AML-193 (cell line): ENCODE results near the gene GOLPH3.
"Not testable (repeated sequence)": the region's sequence is repeated elsewhere in the genome, so short reads cannot be mapped to it uniquely, and the experiment has no call there.

Source experiments
- DNase-seq, 2 experiments: peaks; one replicate each; lab custom pipeline; 2025; lab: John Stamatoyannopoulos, UW

Gene GOLPH3

DNA sequence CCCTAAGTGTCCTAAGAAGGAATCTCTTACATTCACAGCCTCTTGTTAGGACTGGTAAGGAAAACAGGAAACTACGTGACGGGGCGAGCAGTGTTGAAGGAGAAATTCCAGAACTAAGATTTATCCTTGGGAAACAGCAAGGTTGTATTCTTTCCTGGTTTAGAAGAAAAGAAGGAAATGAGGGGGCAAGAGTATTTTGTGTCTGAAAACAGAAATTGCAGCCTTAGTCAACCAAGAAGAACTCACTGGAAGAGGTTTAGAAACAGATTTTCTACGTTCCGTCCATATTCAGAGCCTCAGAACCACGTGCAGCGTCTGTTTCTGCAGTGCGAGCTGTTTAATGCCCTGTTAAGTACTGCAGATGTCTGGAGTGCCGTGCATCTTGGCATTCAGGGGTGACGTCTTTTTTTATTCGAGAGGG, 75.2 kb downstream of the GOLPH3 start:
- DNase-seq: no peak

DNA sequence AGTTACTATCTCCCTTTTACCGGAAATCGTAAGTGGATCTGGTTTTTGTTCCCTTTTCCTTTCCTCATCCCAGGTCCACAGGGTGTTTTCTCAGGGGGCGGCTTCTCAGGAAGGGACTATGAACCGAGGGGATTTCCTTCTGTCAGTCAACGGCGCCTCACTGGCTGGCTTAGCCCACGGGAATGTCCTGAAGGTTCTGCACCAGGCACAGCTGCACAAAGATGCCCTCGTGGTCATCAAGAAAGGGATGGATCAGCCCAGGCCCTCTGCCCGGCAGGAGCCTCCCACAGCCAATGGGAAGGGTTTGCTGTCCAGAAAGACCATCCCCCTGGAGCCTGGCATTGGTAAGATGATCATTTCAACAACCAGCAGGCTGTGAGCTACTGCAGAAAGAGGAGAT, 75.8 kb downstream of the GOLPH3 start:
- DNase-seq: no peak

DNA sequence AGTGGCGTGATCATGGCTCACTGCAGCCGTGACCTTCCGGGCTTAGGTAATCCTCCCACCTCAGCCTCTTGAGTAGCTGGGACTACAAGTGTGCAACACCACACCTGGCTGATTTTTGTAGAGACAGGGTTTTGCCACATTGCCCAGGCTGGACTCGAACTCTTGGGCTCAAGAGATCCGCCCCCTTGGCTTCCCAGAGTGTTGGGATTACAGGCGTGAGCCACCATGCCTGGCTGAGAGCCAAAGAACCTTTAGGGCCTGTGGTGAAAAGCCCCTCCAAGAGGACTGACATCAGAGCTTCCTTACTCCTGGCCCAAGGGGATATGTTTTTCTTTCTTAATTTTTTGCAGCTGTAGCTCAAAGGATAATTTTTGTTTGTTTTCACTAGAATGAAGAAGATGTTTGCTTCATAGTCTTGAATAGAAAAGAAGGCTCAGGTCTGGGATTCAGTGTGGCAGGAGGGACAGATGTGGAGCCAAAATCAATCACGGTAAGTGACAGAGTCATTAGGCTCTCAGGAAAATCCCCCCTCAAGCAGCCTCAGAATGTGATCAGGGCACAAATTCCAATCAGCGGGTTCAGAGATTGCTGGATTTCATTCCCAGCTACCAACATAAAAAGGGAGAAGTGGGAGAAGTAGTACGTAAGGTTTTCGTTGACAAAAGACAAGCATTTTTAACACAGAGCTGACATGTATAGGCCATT, 77.1 kb downstream of the GOLPH3 start:
- DNase-seq: no peak

DNA sequence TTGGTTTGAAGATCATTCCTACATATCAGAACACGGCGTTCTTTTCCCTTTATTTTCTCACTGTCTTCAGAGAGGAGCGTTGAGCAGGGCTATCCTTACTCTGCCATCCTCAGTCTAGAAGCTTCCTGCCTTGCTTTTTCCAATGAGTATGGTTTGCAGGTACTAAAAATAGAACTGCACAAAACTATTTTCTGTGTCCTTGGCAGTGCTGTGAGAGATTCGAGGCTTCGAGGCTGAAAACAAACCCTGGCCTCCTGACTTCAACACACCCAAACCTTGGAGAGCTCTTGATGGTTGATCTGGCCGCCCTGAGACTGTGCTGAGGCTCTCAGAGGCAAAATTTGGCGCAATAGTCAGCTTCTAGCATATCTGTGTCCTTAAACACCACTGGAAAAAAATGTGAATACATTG, 78.9 kb downstream of the GOLPH3 start:
- no peak for DNase-seq

DNA sequence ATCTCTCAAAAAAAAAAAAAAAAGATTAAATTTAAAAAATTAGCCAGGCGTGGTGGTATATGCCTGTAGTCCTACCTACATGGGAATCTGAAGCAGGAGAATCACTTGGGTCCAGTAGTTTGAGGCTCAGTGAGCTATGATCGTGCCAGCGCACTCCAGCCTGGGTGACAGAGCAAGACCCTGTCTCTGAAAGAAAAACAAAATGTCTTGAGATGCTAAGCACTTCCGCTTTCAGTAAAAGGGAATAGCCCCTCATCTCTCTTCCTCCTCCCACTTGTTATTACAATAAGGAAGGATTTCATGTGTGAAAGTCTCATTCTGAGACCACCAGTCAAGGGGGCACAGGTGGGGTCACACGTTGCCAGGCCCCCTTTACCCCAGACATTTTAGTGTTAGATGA, 79.4 kb downstream of the GOLPH3 start:
- no peak for DNase-seq

DNA sequence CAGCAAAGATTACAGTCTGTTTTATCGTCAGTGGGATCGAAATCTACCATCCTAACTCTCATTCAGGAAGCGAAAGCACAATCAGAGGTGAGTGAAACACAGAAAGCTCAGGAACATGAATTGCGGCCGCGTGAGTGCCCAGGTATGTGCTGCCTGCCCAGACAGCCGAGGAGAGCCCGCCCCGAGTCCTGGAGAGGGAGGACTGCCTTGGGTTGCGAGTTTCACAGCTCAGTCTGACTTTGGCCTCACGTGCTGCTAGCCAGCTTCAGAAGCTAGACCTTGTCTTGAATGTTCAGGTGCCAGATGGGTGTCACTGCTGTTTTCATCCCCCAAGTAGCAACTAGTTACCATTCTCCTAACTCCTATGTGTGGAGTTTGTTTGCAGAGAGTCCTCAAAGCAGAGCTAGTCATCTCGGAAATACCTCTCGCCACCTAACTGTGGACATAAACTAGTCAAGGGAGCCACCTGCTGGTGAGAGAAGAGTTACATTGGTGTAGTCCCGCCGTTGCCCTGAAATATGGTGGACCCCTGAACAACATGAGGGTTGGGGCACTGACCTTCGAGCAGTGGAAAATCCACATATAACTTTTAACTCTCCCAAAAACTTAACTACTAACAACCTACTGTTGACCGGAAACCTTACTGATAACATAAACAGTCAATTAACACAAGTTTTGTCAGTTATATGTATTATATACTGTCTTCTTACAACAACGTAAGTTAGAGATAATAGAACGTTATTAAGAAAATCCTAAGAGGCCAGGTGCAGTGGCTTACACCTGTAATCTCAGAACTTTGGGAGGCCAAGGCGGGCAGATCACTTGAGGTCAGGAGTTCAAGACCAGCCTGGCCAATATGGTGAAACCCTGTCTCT, 80.9 kb downstream of the GOLPH3 start:
- DNase-seq: peak; percentile 62

DNA sequence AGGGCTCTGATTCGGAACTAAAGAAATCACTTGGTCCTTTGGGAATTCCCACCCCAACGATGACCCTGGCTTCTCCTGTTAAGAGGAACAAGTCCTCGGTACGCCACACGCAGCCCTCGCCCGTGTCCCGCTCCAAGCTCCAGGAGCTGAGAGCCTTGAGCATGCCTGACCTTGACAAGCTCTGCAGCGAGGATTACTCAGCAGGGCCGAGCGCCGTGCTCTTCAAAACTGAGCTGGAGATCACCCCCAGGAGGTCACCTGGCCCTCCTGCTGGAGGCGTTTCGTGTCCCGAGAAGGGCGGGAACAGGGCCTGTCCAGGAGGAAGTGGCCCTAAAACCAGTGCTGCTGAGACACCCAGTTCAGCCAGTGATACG, 83.4 kb downstream of the GOLPH3 start:
- no peak for DNase-seq

DNA sequence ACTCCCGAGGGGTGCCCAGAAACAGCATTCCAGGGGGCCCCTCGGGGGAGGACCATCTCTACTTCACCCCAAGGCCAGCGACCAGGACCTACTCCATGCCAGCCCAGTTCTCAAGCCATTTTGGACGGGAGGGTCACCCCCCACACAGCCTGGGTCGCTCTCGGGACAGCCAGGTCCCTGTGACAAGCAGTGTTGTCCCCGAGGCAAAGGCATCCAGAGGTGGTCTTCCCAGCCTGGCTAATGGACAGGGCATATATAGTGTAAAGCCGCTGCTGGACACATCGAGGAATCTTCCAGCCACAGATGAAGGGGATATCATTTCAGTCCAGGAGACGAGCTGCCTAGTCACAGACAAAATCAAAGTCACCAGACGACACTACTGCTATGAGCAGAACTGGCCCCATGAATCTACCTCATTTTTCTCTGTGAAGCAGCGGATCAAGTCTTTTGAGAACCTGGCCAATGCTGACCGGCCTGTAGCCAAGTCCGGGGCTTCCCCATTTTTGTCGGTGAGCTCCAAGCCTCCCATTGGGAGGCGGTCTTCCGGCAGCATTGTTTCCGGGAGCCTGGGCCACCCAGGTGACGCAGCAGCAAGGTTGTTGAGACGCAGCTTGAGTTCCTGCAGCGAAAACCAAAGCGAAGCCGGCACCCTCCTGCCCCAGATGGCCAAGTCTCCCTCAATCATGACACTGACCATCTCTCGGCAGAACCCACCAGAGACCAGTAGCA, 83.9 kb downstream of the GOLPH3 start:
- DNase-seq: no peak

DNA sequence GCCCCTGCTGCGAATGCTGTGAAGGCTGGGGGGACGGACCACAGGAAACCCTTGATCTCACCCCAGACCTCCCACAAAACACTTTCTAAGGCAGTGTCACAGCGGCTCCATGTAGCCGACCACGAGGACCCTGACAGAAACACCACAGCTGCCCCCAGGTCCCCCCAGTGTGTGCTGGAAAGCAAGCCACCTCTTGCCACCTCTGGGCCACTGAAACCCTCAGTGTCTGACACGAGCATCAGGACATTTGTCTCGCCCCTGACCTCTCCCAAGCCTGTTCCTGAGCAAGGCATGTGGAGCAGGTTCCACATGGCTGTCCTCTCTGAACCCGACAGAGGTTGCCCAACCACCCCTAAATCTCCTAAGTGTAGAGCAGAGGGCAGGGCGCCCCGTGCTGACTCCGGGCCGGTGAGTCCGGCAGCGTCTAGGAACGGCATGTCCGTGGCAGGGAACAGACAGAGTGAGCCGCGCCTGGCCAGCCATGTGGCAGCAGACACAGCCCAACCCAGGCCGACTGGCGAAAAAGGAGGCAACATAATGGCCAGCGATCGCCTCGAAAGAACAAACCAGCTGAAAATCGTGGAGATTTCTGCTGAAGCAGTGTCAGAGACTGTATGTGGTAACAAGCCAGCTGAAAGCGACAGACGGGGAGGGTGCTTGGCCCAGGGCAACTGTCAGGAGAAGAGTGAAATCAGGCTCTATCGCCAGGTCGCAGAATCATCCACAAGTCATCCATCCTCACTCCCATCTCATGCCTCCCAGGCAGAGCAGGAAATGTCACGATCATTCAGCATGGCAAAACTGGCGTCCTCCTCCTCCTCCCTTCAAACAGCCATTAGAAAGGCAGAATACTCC, 84.7 kb downstream of the GOLPH3 start:
- DNase-seq: no peak

DNA sequence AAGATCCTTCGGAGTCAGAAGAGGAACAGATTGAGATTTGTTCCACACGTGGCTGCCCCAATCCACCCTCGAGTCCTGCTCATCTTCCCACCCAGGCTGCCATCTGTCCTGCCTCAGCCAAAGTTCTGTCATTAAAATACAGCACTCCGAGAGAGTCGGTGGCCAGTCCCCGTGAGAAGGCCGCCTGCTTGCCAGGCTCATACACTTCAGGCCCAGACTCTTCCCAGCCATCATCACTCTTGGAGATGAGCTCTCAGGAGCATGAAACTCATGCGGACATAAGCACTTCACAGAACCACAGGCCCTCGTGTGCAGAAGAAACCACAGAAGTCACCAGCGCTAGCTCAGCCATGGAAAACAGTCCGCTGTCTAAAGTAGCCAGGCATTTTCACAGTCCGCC, 85.9 kb downstream of the GOLPH3 start:
- no peak for DNase-seq

DNA sequence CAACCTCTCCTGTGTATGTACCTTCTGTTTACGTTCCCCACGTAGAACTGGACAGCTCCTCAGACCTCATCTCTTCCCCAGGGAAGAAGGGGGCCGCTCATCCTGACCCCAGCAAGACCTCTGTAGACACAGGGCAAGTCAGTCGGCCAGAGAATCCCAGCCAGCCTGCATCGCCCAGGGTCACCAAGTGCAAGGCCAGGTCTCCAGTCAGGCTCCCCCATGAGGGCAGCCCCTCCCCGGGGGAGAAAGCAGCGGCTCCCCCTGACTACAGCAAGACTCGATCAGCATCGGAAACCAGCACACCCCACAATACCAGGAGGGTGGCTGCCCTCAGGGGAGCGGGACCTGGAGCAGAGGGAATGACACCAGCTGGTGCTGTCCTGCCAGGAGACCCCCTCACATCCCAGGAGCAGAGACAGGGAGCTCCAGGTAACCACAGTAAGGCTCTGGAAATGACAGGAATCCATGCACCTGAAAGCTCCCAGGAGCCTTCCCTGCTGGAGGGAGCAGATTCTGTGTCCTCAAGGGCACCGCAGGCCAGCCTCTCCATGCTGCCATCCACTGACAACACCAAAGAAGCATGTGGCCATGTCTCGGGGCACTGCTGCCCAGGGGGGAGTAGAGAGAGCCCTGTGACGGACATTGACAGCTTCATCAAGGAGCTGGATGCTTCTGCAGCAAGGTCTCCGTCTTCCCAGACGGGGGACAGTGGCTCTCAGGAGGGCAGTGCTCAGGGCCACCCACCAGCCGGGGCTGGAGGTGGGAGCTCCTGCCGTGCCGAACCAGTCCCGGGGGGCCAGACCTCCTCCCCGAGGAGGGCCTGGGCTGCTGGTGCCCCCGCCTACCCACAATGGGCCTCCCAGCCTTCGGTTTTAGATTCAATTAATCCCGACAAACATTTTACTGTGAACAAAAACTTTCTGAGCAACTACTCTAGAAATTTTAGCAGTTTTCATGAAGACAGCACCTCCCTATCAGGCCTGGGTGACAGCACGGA, 86.7 kb downstream of the GOLPH3 start:
- DNase-seq: no peak

DNA sequence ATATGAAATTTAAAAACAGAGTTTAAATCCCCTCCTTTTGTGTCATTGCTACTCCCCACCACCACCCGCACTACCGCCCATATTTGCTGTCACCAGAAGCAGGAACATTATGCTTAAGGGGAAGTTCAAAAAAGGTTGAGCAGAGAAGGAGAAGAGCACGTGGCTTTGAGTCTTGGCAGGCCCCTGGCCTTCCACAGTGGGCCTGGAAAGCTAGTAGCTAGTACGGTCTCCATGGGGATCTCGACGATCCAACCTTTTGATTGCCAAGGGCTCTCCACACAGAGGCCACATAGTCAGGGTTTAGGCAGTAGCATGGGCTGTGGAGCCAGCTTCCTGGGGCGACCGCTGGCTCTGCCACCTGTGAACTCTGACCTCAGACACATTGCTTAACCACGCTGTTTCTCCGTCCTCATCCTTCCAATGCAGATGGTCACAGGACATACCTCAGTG, 90.1 kb downstream of the GOLPH3 start:
- DNase-seq: no peak

DNA sequence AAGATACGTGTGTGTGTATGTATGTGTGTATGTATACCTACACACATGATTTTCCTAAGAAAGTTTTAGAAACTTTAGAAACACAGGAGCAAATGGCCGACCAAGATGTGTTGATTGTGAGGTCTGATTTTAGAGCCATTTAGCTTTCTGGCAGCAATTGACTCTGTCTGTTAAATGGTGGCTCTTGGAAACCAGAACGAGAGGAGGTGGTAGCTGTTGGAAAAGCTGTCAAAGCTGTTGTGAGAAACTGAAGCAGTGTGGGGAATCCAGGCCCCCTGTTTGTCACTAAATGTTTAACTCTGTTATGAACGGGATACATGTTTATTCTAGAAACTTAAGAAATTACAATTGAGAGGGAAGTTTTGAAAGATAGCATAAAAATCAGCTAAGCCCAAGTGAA, 91.4 kb downstream of the GOLPH3 start:
- no peak for DNase-seq

DNA sequence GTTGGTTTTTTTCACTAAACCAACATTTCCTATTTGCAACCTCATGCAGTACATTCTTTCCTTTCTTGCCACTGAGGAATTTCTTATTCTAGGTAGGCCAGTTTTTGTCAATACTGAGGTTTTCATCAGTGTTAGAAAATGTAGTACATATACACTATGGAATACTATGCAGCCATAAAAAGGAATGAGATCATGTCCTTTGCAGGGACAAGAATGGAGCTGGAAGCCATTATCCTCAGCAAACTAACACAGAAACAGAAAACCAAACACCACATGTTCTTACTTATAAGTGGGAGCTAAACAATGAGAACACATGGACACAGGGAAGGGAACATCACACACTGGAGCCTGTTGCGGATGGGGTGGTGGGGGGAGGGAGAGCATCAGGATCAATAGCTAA, 93.6 kb downstream of the GOLPH3 start:
- not testable (repeated sequence) for DNase-seq

DNA sequence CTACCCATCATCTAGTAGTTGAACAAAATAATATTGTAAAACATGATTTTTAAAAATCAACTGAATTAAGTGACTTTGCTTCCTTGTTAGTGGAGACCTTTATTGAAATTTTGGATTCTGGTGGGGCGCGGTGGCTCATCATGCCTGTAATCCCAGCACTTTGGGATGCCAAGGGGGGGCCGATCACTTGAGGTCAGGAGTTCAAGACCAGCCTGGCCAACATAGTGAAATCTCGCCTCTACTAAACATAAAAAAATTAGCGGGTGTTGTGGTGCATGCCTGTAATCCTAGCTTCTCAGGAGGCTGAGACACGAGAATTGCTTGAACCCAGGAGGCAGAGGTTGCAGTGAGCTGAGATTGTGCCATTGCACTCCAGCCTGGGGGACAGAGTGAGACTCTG, 95.3 kb downstream of the GOLPH3 start:
- DNase-seq: not testable (repeated sequence)

DNA sequence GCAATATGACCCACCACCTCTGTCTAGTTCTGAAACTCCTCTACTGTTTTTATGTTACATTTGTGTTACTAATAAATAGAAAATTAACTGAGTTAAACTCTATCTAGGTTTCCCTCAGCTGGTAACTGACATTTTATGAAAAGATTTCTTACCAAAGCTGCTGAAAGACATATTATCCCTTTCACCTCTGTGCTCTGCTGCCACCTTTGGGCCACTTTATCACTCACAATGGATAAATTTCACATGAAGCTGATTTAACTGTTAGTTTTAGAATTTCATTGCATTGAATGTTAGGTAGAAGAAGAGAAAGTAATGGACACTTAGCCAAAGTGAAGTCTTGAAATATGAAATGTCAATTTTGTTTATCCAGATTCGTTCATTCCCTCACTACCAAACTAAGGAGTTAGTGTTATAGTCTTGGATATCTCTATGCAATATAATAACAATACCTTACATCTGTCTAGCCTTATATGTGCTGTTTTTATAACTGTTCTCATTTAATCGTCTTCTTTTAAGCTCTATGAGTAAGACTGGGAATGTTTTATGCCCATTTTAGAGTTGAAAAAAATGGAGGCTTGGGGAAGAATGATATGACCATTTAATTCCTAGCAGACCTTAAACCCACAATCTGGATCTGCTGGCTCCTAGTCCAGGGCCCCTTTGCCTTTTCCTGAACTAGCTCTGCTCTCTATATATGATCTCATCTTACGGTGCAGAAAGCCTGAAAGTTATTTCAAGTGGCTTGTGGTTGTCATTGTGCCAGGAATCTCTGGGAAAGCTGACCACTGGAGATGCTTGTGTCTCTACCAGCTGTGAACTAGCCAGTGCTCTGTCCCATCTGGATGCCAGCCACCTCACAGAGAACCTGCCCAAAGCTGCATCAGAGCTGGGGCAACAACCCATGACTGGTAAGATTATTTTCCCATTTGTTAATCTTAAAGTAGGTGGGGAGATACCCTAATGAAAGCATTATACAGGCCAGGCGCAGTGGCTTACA, 97.1 kb downstream of the GOLPH3 start:
- peak; percentile 26 to 43 for DNase-seq
